ENCODE data around the gene NR1I3.

DNA sequence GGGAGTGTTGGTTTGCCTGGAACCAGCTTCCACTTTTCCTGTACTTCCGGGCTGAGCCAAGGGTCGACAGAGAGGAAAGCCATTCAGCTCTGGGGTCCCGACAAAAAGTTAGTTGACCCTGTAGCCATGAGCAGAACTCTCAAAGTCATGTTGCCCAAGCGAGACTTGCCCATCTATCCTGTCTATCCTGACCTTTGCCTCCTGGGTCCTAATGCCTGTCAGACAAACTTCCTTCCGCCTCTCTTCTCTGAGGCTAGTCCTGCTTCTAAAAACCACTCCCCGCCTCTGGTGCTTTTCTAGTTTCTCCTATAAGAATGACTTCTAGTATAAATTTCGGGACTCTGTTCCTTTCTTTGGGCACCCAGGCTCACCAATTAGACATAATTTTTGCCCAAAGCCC is 12.8 kb upstream of the NR1I3 start:
- TF ChIP-seq CTCF (IDR thresholded peaks at IDR 0.05) = no peak
- no peak for TF ChIP-seq EZH2phosphoT487 (IDR thresholded peaks at IDR 0.05)
- TF ChIP-seq EZH2 (IDR thresholded peaks at IDR 0.05) = no peak

Measured in neural progenitor cell (in vitro differentiated cells).